HG03457 (cell line): Measurements from ENCODE around the gene LIPC.

Experiments used
- ATAC-seq: cut with Tn5 transposase; IDR thresholded peaks from one replicate; pipeline ENCODE4 v1.9.1; 2021; ENCODE audit warnings: moderate number of reproducible peaks; ENCODE audit not compliant: unreplicated experiment

The LIPC gene

DNA sequence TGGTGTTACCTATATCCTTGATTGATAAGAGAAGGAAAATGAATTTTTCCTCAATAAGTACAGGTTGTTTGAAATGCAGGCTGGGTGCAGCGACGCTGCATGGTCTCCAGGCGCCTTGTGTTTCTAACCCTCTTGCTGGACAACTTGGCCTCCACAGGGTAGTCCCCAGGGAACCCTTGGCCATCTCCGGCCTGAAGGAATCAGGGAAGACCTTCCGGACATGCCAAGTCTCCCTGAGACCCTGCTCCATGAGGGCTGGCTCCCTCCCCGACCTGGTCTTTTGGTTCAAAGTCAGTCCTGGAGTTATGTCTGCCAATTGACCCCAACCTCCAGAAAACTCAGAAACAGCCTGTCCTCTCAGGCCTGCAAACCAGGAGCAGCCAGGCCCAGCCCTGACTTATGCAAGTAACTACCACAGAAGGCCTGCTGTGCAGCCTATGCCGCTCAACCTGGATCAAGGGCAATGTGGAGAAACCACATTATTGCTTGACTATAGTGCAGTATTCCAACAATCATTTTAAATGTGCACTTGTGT lies 98.3 kb downstream of the LIPC start:
- no peak for ATAC-seq

DNA sequence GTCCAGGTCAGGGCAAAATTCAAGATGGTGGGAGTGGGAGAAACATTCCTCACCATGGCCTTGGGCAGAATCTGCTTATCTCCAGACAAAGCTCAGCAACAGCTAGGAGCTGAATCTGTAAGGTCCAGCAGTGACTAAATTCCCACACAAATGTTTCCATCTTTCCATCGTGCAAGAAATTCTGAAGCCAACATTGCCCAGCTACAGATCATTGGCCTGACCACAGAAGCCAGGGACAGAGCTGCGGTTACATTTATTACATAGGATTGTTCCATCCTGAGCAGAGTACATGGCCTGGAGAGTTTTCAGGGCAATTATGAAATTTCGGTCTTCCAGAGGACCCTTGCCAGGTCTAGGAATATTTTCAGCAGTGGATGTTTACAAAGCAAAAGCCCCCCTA lies 100.3 kb downstream of the LIPC start:
- no peak for ATAC-seq

DNA sequence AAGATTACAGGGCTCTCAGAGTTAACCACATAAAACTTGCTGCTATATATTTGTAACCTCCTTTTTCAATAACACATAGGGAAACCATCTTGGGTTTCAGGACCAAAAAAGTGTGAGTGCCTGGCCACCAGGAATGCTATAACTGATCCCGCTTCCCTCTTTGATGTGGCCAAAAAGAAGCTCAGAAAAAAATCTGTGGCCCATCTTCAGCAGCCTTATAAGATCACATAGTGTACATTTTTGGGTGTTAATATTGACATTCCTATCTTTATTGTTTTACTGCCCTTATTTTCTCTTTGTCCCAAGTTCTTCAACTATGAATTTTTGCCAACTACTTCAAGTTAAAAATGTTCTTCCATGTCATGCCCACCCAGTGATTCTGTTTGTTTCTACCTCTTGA lies 102.8 kb downstream of the LIPC start:
- no peak for ATAC-seq

DNA sequence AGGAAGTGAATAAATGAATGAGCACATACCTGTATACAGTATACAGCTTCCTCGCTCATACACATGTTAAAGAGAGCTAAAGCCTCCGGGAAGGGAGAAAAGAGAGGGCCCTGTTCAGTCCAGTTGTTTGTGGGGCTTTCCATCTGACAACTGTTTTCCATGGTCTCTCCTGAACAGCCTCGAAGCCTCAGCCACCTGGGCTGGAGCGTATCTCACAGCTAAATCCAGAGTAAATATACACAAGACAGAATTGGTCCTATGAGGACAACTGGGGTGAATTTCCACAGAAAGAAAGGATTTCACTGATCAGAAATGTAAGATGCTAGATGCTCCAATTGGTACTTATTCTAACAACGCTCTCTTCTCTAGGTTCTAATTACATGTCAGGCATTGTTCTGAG lies 103.5 kb downstream of the LIPC start:
- ATAC-seq = no peak

DNA sequence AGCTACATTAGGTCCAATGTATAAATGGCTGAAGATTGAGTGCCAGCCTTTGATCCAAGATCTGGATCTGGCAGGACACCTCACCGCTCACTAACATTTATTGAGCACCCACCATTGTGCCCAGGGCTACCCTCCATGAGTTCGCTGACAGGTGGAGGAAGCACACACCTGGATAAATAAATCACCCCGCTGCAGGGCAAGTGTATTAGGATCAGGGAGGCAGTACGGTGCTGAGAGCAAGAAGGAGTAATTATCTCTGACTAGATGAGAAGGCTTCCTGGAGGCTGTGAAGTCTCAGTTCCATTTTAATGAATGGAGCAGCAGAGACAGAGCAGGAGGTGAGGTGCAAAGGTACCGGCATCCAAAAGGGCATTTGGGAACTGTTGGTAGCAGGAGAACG lies 104.1 kb downstream of the LIPC start:
- no peak for ATAC-seq

DNA sequence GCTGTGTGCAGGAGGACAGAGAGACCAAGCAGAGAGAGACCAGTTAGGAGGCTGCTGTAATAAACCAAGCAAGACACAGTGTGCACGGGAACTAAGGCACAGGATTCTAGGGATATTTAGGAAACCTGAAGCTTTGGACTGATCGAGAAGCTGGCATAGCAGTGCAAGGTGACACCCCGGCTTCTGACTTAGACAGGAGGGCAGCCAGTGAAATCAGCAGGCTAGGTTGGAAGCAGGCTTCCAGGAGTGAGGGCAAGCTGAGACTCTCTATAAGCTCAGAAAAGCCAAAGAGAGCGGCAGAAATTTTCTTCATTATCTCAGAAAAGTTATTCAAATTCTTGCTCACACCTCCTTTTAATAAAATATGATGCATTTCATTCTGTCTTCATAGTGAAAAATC lies 104.6 kb downstream of the LIPC start:
- no peak for ATAC-seq

DNA sequence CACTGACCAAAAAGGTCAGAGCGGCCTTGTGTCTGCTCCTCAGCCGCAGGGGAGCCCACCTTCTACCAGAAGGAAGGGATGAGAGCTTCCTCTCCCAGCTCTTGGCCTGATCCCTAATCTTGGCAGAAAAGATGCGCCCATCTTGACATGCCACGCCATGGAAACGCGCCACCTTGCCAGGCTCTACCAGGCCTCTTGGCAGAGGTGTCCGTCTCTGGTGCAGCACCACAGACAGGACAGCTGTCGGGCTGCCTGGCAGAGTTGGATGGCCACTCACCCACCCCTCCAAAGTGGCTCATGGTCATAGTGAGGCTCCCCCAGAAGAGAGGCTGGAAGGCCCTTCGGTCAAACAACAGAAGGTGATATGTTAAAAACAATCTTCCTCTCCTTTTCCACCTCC lies 105.2 kb downstream of the LIPC start:
- ATAC-seq = no peak

DNA sequence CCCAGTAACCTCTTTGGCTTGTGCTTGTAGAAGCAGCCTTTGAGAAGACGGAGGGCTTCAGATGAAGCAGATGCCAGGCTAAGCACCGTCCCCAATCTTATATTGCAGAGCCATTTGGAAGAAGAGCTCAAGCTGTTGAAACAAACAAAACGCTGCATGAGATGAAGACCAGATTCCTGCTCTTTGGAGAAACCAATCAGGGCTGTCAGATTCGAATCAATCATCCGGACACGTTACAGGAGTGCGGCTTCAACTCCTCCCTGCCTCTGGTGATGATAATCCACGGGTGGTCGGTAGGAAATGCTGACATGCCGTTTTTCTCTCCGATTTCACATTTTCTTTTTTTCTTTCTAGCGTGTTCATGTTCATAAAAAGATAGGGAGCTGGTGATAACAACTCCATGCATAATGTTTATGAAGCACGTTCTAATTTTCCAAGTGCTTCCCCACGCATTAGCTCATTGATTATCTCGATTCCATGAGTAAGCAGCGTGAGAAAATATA lies 106.5 kb downstream of the LIPC start:
- no peak for ATAC-seq

DNA sequence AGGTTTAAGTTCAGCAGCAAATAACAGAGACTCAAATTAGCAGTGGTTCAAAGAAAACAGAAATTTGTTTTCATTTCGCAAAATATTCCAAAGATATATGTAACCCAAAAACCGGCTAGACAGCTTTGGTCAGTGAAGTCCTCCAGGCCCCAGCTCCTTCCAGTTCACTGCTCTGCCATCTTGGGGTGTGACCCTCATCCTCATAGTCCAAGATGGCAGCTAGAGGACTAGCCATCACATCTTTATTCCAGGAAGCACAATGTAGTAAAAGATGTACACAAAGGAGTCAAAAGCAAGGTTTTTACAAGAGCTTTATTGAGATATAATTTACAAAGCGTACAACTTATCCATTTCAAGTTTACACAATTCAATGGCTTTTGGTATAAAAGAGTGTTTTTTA lies 107.1 kb downstream of the LIPC start:
- ATAC-seq = no peak

DNA sequence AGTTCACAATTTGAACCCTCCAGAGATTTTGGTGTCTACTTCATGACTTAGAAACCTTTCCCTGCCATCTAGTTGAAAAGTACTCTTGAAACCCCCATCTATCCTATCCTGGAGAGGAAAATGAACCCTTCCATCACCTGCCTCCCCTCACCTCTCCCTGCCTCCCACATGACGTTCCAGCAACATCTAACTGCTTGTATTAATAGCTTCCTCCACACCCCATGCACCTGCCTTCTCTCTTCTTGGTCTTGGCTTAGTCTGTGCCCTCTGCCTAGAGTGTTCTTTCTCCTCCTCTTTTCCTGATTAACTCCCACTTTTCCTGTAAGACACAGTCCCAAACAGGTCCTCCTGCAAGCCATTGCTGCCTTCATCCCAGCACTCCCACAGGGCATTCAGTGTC lies 107.8 kb downstream of the LIPC start:
- no peak for ATAC-seq

DNA sequence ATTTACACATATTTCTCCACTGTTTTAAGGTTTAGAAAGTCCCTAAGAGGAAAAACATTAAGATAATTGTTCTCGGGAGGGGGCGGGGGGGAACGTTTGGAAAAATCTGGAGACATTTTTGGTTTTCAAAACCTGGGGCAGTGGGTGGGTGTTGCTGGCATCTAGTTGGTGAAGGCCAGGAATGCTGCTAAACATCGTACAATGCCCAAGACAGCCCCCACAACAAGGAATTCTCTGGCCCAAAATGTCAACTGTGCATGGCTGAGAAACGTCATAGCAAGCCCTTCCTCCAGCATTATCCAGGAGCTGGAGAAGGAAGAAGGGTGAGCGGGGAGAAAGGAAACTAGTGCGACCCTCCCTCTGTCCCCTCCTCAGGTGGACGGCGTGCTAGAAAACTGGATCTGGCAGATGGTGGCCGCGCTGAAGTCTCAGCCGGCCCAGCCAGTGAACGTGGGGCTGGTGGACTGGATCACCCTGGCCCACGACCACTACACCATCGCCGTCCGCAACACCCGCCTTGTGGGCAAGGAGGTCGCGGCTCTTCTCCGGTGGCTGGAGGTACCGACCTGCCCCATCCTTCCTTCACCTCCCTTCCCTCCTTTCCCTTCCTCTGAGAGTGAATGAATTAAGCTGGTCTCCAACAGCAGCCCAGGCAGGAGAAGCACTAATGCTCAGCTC lies 109.8 kb downstream of the LIPC start:
- no peak for ATAC-seq

DNA sequence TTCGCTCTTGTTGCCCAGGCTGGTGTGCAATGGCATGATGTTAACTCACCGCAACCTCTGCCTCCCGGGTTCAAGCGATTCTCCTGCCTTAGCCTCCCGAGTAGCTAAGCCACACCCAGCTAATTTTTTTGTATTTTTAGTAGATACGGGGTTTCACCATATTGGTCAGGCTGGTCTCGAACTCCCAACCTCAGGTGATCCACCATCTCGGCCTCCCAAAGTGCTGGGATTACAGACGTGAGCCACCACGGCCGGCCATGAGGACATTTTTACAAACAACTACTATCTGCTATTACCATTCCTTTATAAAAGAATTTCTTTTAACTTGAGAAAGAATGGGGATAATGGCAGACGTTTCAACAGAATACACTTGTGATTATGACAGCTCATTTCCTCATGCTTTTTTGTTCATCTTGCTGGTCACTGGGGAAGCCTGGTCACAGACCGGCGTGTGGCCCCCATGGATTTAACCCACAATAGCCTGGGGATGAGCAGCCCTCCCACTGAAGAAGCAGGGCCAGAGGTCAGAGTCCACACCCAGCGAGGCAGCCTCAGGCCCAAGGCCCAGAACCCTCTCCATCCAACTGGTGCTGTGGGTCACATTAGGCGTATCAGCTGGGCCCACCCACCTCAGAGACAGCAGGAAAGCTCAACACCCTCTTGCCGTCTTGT lies 112.0 kb downstream of the LIPC start:
- ATAC-seq = no peak

DNA sequence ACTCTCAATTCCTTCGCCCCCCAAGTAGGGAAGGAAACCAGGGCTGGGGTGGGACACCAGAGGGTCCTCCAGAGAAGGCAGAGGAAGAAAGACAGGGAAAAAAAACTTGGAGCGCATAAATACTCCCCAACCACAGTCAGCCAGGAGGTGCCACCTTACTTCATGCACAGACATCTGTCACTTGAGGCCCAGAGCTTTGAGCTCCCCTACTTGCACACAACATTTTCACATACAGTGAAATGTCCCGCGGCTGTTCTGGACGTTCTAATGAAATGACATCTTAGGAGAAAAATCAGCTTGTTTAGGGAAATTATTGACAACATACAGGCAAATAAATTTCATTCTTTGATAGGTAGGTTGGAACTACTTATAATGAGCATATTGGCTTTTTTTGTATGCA lies 113.0 kb downstream of the LIPC start:
- ATAC-seq = no peak

DNA sequence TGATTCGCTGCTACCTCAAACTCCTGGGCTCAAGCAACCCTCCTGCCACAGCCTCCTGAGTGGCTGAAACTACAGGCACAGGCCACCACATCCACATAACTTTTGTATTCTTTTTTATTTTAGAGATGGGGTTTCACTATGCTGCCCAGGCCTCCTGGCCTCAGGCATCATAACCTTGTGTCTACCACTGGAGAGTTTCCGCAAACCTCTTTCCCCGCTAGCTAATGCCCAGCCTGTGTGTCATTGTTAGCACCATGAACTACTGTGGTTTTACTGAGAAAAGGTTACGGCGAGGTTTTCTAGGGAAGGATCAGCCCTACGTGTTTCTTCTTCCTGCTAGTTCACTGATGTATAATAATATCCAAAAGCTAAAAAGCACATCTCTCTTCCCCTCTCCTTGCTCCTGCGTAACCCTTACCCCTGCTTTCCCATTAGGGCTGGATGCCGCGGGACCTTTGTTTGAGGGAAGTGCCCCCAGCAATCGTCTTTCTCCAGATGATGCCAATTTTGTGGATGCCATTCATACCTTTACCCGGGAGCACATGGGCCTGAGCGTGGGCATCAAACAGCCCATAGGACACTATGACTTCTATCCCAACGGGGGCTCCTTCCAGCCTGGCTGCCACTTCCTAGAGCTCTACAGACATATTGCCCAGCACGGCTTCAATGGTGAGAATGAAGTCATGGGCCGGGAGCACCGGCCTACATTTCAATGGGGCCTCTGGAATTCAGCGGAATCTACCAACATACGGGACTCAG lies 113.7 kb downstream of the LIPC start:
- ATAC-seq = no peak

DNA sequence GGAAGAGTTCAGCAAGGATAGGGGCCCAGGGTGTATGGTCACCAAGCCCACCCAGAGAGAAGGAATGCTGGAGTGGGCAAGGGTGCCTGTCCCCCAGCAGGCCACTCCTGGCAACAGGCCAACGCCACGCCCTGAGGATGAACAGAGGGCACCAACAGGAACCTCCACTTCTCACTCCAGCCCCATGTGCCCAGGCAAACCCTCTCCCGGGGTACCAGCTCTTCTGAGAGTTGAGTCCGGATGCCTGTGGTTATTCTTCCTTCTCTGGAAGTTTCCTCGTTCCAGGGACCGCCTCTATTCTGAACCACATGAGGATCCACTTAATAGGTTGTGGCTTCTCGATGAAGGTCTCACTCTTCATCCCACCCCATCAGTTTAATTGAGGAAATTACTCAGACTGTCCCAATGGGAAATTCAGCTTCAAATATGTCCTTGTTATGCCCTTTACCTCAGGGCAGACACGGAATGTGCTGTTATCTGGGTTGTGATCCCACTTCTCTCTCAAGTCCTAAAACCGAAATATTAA lies 114.3 kb downstream of the LIPC start:
- ATAC-seq = no peak

DNA sequence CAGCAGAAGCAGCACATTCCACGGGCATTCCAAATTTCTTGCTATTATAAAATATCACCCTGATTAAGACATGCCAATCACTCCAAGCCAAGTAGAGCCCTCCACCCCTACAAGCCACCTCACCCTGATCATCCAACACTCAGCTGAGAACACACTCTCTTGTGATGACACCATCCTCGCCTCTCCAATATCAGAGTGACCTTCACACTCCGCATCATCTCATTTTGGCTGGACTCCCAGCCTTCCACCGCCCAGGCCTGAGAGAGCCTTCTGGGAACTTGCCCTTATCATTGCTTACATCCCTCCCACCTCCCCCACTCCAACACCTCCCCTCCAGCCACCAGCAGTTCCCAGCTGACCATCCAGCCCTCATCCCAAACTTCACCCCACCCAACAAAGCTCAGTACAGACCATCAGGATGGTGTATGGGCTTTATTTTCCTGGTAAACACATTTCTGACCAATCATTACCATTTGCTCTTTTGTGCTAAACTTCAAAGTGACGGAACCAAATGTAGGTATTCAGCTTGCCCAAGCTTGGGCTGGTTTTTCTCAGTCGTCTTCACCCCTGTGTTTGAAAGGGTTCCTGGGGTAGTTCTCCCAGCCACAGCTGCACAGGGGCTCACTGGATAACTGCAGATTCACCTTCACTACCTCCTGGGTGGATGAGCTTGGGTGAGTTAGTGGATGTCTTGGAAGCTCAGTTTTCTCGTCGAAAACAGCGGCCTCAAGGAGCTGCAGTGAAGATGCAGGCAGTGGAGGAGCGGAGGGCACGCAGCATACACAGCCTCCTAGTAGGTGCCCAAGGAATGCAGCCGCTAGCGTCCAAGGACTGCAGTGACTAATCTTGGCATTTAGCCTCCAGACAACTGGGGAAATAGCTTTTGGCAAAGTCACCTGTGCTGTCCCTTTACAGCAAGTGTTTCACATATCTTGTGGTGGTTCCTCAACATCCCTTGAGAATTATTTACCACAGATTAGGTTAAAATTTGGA lies 115.1 kb downstream of the LIPC start:
- no peak for ATAC-seq

DNA sequence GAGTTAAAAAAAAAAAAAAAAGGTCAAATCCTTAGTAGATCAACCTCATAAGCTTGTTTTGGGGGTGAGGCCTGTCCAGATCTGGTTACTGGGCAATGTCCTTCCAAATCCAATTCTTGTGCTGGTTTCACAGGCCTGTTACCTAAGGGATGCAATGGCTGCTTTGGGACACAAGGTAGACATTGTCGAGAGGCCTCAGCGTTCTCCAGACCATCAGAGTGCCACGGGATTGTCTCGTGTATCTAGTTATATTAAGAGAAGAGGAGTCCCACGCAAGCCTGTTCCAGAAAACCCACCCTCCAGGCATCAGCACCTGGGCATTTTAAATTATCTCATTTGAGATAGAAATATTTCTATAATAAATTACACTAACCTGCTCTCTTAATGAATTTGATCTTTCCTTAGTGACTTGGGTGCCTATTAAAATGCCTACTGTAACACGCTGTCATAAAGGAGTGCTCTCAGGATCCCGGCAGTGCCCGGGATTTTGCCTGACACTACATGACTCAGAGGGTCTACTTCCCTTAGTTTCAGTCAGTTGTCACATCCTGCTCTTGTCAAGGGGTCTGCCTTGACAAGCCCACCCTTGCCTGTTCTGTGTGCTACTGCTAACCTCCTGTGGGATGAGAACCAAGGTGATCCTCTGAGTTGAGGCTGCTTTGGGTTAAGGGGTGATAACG lies 116.0 kb downstream of the LIPC start:
- ATAC-seq = no peak

DNA sequence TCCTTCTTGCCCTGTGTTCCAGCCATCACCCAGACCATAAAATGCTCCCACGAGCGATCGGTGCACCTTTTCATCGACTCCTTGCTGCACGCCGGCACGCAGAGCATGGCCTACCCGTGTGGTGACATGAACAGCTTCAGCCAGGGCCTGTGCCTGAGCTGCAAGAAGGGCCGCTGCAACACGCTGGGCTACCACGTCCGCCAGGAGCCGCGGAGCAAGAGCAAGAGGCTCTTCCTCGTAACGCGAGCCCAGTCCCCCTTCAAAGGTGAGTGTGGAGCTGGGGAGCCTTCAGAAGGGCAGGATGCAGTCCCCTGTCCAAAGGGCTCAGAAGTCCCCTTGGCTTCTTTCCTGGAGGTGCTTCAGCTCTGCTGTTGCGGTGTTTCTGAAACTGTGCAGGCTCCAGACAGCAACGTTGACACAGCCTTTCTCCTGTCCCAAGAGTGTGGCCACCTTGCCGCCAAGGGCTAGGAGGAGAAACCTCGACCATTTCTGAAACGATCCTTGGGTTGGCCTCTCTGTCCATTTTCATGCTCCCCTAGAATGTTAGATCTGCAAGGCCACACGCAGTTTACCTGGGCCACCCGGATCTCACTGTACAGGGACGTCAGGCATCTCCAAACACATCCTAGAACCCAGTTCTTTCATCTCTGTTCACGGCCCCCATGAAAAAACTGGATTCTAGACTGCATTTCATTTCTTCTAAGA lies 116.7 kb downstream of the LIPC start:
- ATAC-seq = no peak
